ENCODE results near the gene DNAH2.

Gene DNAH2

GRCh38 chr17:7824021-7824924, 106.7 kb downstream of the DNAH2 start:
- no peak for DNase-seq

GRCh38 chr17:7825206-7825990, 107.9 kb downstream of the DNAH2 start:
- DNase-seq = peak; percentile 61

GRCh38 chr17:7830616-7831015, 113.1 kb downstream of the DNAH2 start:
- no peak for DNase-seq

- DNase-seq = no peak
These were observed 113.7 kb downstream of the DNAH2 start for GRCh38 chr17:7831233-7831632.

- DNase-seq = no peak
These were observed 114.9 kb downstream of the DNAH2 start for GRCh38 chr17:7832431-7832830.

- DNase-seq = no peak
These were observed 115.7 kb downstream of the DNAH2 start for GRCh38 chr17:7833011-7833794.

GRCh38 chr17:7833795-7834541, 116.4 kb downstream of the DNAH2 start, which contains the start of gene KDM6B:
KDM6B (plus strand) TSS chr17:7834217; CDS start chr17:7845555, 11,338 bp downstream.
- DNase-seq = peak; percentile 98

GRCh38 chr17:7834542-7834956, 117.0 kb downstream of the DNAH2 start:
- no peak for DNase-seq

GRCh38 chr17:7834957-7835813, 117.6 kb downstream of the DNAH2 start:
- DNase-seq = peak; percentile 97

GRCh38 chr17:7835814-7836595, 118.5 kb downstream of the DNAH2 start:
- no peak for DNase-seq

GRCh38 chr17:7836596-7837407, 119.3 kb downstream of the DNAH2 start:
- DNase-seq = peak; percentile 98

GRCh38 chr17:7837408-7838088, 120.0 kb downstream of the DNAH2 start:
- DNase-seq = peak; percentile 59

- peak; percentile 88 for DNase-seq
These were observed 120.8 kb downstream of the DNAH2 start for GRCh38 chr17:7838090-7839075.

- peak; percentile 64 for DNase-seq
These were observed 121.8 kb downstream of the DNAH2 start for GRCh38 chr17:7839190-7839875.

GRCh38 chr17:7839876-7840261, 122.3 kb downstream of the DNAH2 start:
- peak; percentile 88 for DNase-seq

- no peak for DNase-seq
These were observed 122.9 kb downstream of the DNAH2 start for GRCh38 chr17:7840441-7840840.

- no peak for DNase-seq
These were observed 123.3 kb downstream of the DNAH2 start for GRCh38 chr17:7840875-7841274.
